Testis (tissue), 3 donors: ENCODE measurements around the gene NKAIN2. TPM values are rescaled to one million over a fixed set of nuclear protein-coding genes. Genes with fewer than 3 reads are reported as not detected.

ENCODE experiments used
- DNase-seq: peaks from one replicate; pipeline ENCODE4 v3.0.0-alpha.2; 2019
- H3K27ac ChIP-seq, 2 donors: fragments of 200-600 bp; sonication (generic); one replicate each; pipeline ENCODE4 v1.5.1; 2019
- H3K27me3 ChIP-seq: fragments of 200-600 bp; sonication (generic); one replicate; pipeline ENCODE4 v1.5.1; 2019
- H3K36me3 ChIP-seq: fragments of 200-600 bp; sonication (generic); one replicate; pipeline ENCODE4 v1.5.1; 2017; ENCODE audit warnings: low read depth; ENCODE audit errors: missing control alignments
- H3K4me1 ChIP-seq: fragments of 200-600 bp; sonication (generic); one replicate; pipeline ENCODE4 v1.5.1; 2019
- H3K4me3 ChIP-seq, 2 donors: fragments of 200-600 bp; sonication (generic); one replicate each; pipeline ENCODE4 v1.5.1; 2017 to 2019
- H3K9me3 ChIP-seq: fragments of 200-600 bp; sonication (generic); one replicate; pipeline ENCODE4 v1.5.1; 2017
- POLR2A ChIP-seq: fragments of 450-650 bp; IDR thresholded peaks from one replicate; pipeline ENCODE4 v1.6.1; 2017; ENCODE audit warnings: antibody characterized with exemption, mild to moderate bottlenecking, moderate library complexity
- WGBS, 2 donors: methylation state at CpG; one replicate each; pipeline ENCODE4 v1.1.5; 2018; 5-methylcytosine and 5-hydroxymethylcytosine counted together
- intact Hi-C: fragments of 100-400 bp; cut with DNase I; formaldehyde crosslinking; loops from one replicate; pipeline ENCODE4 v1.15.1; 2023; ENCODE audit warnings: low total_unique reads
- polyA plus RNA-seq: library from polyadenylated mRNA; stranded (reverse); fragments of 350-450 nt; fragmentation: Illumina TruSeq; extraction: RNeasy Lipid Tissue Mini Kit (QIAGEN cat#74804); gene quantifications from one replicate; pipeline ENCODE4 v1.2.3, GENCODE V29; 2014; ENCODE audit warnings: low read depth, low replicate concordance; ENCODE audit not compliant: insufficient read depth
- total RNA-seq, 2 donors: library from RNA; depleted of rRNA; stranded (reverse); fragments of >200 nt; gene quantifications; one replicate each; pipeline ENCODE4 v1.2.3, GENCODE V29; 2016
- TF ChIP-seq, protein P1 (sequence below), 3 experiments: fragments of 450-650 bp in 2 of 3; fragments of 200-600 bp in 1 of 3; sonication (generic) in 1 of 3; IDR thresholded peaks; one replicate each; pipeline ENCODE4 v1.5.1; 2016 to 2019; ENCODE audit warnings: antibody characterized with exemption in 3 of 3, mild to moderate bottlenecking in 2 of 3, moderate library complexity in 1 of 3

The NKAIN2 gene
- total and polyA plus RNA-seq, 3 donors from 2014 or later = 0.56 to 1.1 (median 0.71) TPM

DNA sequence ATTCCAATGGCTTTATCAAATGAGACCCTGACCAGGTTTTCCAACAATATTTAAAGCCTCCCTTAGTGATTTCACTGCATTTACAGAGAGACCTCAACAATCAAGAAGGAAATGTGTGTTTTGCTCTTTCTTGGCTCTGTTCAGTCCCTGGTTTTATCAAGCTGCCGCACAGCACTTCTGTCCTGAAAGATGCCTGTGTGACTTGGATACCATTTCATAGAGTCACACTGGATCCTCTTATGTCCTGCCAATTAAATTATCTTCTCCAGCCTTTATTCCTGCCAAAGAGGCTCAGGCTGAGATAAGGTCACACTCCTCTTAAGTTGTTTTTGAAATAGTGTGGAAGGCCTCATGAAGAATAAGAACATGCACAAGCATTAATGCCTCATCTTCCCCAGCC is 961.6 kb downstream of the NKAIN2 start:
- TF ChIP-seq POLR2A = no peak
- TF ChIP-seq, protein P1, sequence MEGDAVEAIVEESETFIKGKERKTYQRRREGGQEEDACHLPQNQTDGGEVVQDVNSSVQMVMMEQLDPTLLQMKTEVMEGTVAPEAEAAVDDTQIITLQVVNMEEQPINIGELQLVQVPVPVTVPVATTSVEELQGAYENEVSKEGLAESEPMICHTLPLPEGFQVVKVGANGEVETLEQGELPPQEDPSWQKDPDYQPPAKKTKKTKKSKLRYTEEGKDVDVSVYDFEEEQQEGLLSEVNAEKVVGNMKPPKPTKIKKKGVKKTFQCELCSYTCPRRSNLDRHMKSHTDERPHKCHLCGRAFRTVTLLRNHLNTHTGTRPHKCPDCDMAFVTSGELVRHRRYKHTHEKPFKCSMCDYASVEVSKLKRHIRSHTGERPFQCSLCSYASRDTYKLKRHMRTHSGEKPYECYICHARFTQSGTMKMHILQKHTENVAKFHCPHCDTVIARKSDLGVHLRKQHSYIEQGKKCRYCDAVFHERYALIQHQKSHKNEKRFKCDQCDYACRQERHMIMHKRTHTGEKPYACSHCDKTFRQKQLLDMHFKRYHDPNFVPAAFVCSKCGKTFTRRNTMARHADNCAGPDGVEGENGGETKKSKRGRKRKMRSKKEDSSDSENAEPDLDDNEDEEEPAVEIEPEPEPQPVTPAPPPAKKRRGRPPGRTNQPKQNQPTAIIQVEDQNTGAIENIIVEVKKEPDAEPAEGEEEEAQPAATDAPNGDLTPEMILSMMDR (IDR thresholded peaks at IDR 0.05) = no peak
- H3K36me3 ChIP-seq = no peaks in the 10 kb centered on the region
- no peak overlapping the region for H3K27ac ChIP-seq
- intact Hi-C loops = no loop called here
- no peaks in the 10 kb centered on the region for H3K27me3 ChIP-seq
- no peak for DNase-seq
- 37 to 45% methylated on average over 1 of the region's 1 CpG for WGBS, 2 donors
- no peaks in the 10 kb centered on the region for H3K9me3 ChIP-seq
- no peak overlapping the region for H3K4me3 ChIP-seq
- no peaks in the 10 kb centered on the region for H3K4me1 ChIP-seq

DNA sequence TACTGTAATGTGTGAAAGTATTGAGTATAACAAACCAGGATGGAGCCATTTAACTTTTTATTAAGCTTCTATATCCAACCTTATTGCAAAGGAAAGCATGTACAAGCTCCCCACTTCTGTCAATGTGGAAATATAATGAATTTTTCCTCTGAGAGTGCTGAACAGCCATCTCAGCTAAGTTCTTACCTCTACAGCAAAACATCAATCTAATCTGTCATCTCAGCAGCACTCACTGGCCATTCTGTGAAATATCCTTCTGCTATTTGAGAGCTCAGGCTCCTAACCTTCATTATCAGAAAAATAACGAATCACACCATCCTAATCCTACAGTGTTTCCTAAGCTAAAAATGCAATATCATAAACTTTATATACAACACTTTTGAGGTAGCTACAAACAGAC is 964.6 kb downstream of the NKAIN2 start:
- intact Hi-C loops = no loop called here
- no peaks in the 10 kb centered on the region for H3K36me3 ChIP-seq
- H3K4me3 ChIP-seq = no peak overlapping the region
- no peak overlapping the region for H3K27ac ChIP-seq
- no peaks in the 10 kb centered on the region for H3K27me3 ChIP-seq
- TF ChIP-seq, protein P1 (IDR thresholded peaks at IDR 0.05) = no peak
- H3K9me3 ChIP-seq = no peaks in the 10 kb centered on the region
- 78 to 83% methylated on average over 1 of the region's 1 CpG for WGBS, 2 donors
- H3K4me1 ChIP-seq = no peaks in the 10 kb centered on the region
- no peak for DNase-seq

DNA sequence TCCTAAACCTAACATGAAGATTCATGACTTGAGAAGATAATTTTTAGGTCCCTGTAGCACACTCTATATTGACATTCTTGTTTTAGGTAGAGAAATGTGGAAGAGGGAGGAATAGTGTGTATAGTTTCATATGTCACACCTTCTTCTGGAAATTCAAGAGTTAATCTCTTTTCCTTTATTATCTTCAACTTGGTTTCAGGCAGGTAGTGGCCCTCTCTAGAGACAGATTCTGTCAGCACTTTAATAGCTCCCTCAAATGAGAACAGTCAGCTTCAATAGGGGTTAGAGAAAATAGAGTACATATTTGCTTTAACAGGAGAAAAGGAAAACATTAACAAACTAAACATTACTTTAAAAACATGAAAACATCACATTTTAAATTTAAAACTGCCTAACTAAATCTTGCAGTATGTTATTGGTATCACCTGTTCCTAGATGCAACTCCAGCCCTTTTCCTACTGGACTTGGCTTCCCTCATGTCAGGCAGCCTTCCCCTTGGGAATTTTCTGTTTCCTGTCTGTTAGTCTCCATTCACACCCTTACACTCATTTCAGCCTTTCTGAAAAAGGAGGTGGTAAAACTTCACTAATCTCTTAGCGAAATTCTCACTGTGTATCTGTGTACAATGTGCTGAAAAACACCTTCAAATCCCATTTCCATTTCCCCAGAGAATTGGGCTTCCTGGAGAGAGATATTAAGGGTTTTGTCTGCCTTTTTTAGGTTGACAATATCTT is 966.3 kb downstream of the NKAIN2 start:
- Histone ChIP-seq H3K27ac (no peak overlapping the region), H3K27me3 (no peaks in the 10 kb centered on the region), H3K4me1 (no peaks in the 10 kb centered on the region), H3K4me3 (no peak overlapping the region), H3K9me3 (no peaks in the 10 kb centered on the region), H3K36me3 (no peaks in the 10 kb centered on the region)
- TF ChIP-seq, protein P1 (IDR thresholded peaks at IDR 0.05) = no peak
- TF ChIP-seq POLR2A = no peak
- WGBS, 2 donors = 71 to 79% methylated on average over 1 of the region's 1 CpG
- DNase-seq = no peak
- intact Hi-C loops = no loop called here

DNA sequence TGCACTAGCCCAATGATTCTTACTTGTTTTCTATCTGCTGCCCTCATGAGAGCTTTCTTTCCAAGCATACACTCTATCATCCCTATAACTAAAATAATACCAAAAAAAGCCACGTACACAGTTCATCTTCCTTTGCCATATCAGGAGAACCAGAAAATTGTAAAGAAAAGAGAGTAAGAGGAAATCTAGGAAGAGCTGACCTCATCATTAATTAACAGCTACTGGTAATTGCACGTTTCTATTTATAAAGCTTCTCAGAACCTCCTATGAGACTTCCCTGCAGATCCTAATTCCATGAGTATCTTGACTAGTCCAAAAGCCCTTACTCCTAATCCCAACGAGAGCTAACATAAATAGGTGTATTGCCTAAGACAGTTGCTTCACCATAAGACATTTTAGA is 967.1 kb downstream of the NKAIN2 start:
- Histone ChIP-seq H3K9me3 (no peaks in the 10 kb centered on the region), H3K27ac (no peak overlapping the region), H3K4me3 (no peak overlapping the region), H3K4me1 (no peaks in the 10 kb centered on the region), H3K27me3 (no peaks in the 10 kb centered on the region), H3K36me3 (no peaks in the 10 kb centered on the region)
- no peak for DNase-seq
- TF ChIP-seq POLR2A = no peak
- TF ChIP-seq, protein P1 (IDR thresholded peaks at IDR 0.05) = no peak
- intact Hi-C loops = no loop called here
- 85 to 87% methylated on average over 3 of the region's 3 CpGs for WGBS, 2 donors

DNA sequence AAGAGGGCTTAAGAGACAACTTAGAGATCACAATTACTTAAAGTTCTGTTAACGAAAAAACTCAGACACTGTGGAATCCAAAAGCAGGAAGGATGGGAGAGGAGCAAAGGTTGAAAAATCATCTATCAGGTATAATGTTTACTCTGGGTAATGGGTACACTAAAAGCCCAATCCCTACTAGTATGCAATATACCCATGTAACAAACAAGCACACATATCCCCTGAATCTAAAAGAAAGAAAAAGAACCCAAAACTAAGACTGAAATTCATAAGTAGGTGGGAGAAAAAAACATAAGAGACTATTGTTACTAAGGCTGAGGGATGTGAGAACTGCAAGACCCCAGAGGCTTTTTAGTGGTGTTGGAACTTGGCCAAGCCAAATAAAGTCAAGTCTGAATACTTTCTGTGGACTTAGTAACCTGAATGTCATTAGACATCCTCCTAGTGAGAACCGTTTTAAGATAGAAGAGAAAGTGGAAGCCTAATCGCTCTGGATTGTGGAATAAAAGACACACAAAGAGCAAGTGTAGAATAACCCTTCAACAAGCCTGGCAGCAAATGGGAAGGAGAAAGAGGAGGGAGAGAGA is 969.2 kb downstream of the NKAIN2 start:
- no peak for DNase-seq
- no peaks in the 10 kb centered on the region for H3K9me3 ChIP-seq
- H3K27ac ChIP-seq = no peak overlapping the region
- intact Hi-C loops = no loop called here
- TF ChIP-seq, protein P1 (IDR thresholded peaks at IDR 0.05) = no peak
- no peak for TF ChIP-seq POLR2A
- H3K36me3 ChIP-seq = no peaks in the 10 kb centered on the region
- 55 to 58% methylated on average over 3 of the region's 3 CpGs for WGBS, 2 donors
- H3K27me3 ChIP-seq = no peaks in the 10 kb centered on the region
- H3K4me1 ChIP-seq = no peaks in the 10 kb centered on the region
- H3K4me3 ChIP-seq = no peak overlapping the region
